Left hindlimb (tissue), 1 donor: Measurements from ENCODE around the gene LARP1B.
A peak's percentile ranks its signal among the peaks of the same experiment; 100 is the strongest.
"Not testable (repeated sequence)": the region's sequence is repeated elsewhere in the genome, so short reads cannot be mapped to it uniquely, and the experiment has no call there.

Experiments used
- DNase-seq: peaks from one replicate; pipeline ENCODE4 v3.0.0-alpha.2; 2018

The LARP1B gene

DNA sequence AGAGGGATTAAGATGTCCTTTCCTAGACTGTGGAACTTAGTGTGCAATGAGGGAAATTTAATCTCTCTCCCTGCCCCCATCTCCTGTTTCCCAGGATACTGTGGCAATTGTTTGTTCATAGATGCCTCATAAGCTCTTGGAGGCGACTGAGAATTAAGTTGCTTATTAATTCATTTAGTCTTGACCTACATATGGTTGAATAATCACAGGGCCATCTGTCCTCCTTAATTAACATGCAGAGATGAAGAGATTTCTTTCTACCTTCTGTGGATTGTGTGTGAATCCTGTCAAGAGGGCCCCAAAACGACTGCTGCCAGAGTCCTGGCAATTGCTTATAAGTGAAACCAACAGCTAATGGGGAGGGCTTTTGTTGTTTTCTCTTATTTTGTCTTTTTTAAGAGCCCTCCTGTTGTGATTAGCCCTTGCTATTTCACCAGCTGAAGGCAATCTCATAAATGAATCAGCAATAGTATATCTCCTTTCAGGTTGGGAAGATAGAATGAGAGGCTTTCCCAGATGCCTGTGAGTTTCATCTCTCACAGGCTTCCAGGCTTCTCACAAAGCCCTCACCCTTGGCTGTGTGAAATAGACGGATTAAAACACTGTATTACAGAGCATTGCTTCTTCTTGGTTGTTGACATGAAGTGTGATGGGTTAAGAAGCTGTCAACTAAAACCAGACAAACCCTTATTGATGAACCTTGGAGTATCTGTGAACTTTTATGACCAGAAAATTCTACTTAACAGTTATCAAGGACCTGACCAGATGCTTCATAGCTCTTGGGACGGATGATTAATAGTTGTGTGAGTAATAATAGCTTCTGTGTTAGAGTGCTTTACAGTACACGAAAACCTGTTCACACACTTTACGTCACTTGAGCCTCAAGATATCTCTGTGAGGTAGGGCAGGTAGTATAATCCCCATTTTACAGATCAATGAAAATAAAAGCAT, 168.0 kb downstream of the LARP1B start:
- DNase-seq: no peak

DNA sequence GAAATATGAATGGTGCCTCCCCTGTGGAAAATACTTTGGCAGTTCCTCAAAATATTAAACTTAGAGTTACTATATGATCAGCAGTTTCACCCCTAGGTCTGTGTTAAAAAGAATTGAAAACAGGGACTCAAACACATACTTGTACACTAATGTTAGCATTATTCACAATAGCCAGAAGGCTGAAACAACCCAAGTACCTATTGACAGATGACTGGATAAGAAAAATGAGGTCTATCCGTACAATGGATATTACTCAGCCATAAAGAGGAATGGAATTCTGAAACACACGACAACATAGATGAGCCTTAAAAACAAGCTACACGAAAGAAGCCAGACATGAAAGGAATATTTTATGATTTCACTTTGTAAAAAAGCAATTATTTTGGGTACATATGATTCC, 171.6 kb downstream of the LARP1B start:
- no peak for DNase-seq

DNA sequence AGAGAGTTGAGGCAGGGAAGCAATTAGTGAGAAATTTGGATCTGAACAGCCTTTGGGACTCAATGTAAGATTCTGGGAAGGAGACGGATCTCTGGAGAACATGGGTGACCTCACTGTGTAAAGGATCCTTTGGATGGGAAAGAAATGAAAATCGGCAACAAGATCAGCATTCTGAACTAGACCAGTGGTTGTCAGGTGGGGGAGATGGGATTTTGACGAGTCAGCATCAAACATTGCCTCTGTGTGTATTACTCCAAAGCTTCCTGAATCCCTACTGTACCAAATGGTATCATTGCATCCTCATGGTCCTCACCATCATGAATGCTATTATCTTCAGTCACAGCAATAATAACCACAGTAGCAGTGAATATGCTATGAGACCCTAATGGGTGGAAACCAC, 173.7 kb downstream of the LARP1B start:
- DNase-seq: no peak

DNA sequence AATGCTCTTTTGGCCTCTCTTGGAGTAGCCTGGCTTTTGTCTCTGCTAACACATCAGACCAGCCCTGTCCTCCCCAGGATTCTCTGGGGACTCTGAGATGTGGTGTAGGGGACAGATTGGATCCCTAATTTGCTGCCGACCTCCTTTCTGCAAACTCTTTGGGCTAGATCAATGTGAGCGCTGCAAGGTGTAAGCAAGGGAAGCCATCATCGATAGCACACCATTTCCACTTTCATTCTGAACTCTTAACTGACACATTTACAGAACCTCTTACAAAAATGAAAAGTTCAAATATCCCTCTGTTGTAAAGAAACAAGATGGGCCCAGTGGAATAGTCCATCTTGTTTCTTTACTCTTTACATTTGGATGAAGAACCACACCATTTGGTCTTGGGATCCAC, 179.9 kb downstream of the LARP1B start:
- no peak for DNase-seq

DNA sequence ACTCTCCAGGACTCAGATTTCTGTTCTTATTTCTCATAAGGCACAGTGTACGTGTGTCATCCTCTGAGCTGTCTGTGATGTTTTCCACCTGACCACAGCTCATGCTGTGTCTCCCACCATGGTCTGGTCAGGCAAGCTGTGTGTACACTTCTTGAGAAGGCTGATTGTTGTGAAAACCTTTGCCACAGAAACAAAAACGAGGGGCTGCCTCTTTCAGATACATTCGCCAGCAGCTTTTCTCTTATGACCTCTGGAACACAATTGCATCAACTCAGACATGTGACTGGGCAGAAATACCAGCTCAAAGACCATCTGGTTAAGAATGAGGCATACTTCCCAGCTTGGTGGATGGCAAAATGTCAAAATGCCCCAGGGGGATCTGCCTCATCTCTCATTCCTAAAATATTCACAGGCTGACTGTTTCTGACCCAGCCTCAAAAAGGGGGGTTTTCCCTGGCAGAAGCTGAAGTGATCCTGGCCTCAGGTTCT, 180.4 kb downstream of the LARP1B start:
- peak; percentile 32 for DNase-seq

- no peak for DNase-seq
Observed at GRCh38 chr4:128241981-128242380, 180.9 kb downstream of the LARP1B start.

GRCh38 chr4:128242601-128243000, 181.5 kb downstream of the LARP1B start:
- no peak for DNase-seq

GRCh38 chr4:128244379-128244778, 183.3 kb downstream of the LARP1B start:
- DNase-seq: no peak

GRCh38 chr4:128245391-128245790, 184.3 kb downstream of the LARP1B start:
- DNase-seq: not testable (repeated sequence)

GRCh38 chr4:128247906-128248305, 186.8 kb downstream of the LARP1B start:
- no peak for DNase-seq

GRCh38 chr4:128249787-128250668, 188.9 kb downstream of the LARP1B start:
- no peak for DNase-seq

- DNase-seq: no peak
Observed at GRCh38 chr4:128255906-128256305, 194.8 kb downstream of the LARP1B start.

DNA sequence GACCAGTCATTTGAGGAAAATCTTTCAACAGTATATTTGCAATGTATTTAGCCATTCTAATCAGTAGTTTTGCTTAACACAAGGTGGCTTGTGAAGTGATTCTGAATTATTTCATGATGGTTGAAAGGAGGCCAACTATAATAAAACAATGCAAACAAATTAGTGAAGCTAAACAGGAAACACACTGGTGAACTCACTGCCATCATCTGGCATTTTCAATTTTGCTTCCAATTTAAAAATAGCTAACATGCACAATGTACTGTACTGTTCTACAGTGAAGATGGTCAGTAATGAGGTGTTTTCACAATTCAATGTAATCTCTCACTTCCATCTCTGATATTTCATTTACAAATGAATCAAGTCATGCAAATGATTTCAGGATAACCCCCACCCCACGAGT, 195.4 kb downstream of the LARP1B start:
- DNase-seq: no peak

GRCh38 chr4:128258166-128258565, 197.1 kb downstream of the LARP1B start:
- DNase-seq: not testable (repeated sequence)

- not testable (repeated sequence) for DNase-seq
Observed at GRCh38 chr4:128259889-128260288, 198.8 kb downstream of the LARP1B start.
